Activated CD8-positive, alpha-beta memory T cell treated with anti-CD3 and anti-CD28 coated beads for 1 hour (primary cell): Measurements from ENCODE around the gene THBD.

Source experiments
- DNase-seq, 2 donors: peaks; one replicate each; pipeline ENCODE4 v3.0.0-alpha.2; 2020; ENCODE audit warnings: low read depth in 1 of 2; ENCODE audit errors: extremely low read depth in 1 of 2

The THBD gene

GRCh38 chr20:23085436-23086055 lies 36.1 kb upstream of the THBD start:
- DNase-seq, result no peak

- DNase-seq, result no peak
Observed at GRCh38 chr20:23084845-23085365, 35.4 kb upstream of the THBD start.

- DNase-seq, result no peak
Observed at GRCh38 chr20:23084282-23084844, 34.9 kb upstream of the THBD start.

- DNase-seq, result no peak
Observed at GRCh38 chr20:23083553-23084220, 34.2 kb upstream of the THBD start.

- no peak for DNase-seq
Observed at GRCh38 chr20:23082846-23083552, 33.5 kb upstream of the THBD start.

GRCh38 chr20:23081263-23081819 lies 31.9 kb upstream of the THBD start:
- DNase-seq, result no peak

- DNase-seq, result no peak
Observed at GRCh38 chr20:23080521-23080920, 31.0 kb upstream of the THBD start.

- DNase-seq, result no peak
Observed at GRCh38 chr20:23079926-23080325, 30.5 kb upstream of the THBD start.

- no peak for DNase-seq
Observed at GRCh38 chr20:23079016-23079351, 29.5 kb upstream of the THBD start.

- no peak for DNase-seq
Observed at GRCh38 chr20:23078351-23079015, 29.0 kb upstream of the THBD start.

GRCh38 chr20:23077277-23077676 lies 27.8 kb upstream of the THBD start:
- DNase-seq, result no peak

- DNase-seq, result no peak
Observed at GRCh38 chr20:23074052-23074451, 24.6 kb upstream of the THBD start.

GRCh38 chr20:23072892-23073586 lies 23.6 kb upstream of the THBD start:
- DNase-seq, result no peak

GRCh38 chr20:23071996-23072395 lies 22.5 kb upstream of the THBD start:
- DNase-seq, result no peak

- no peak for DNase-seq
Observed at GRCh38 chr20:23071398-23071797, 21.9 kb upstream of the THBD start.

- no peak for DNase-seq
Observed at GRCh38 chr20:23069108-23069507, 19.6 kb upstream of the THBD start.

- no peak for DNase-seq
Observed at GRCh38 chr20:23068283-23068682, 18.8 kb upstream of the THBD start.

GRCh38 chr20:23066772-23067171 lies 17.3 kb upstream of the THBD start:
- DNase-seq, result no peak

GRCh38 chr20:23065266-23066201 lies 16.1 kb upstream of the THBD start:
- DNase-seq, result no peak
